Measurements from ENCODE around the gene FAM234A. TPM values are rescaled to one million over a fixed set of nuclear protein-coding genes. Genes with fewer than 3 reads are reported as not detected.

The FAM234A gene
- total RNA-seq, 1 donor from 2014 or later: 11.3 TPM

- no peak for FAIRE-seq
- TF ChIP-seq CTCF (IDR thresholded peaks at IDR 0.05; ENCODE audit: insufficient read depth, low read length, severe bottlenecking): no peak
Observed at GRCh38 chr16:189604-190186, 44.9 kb upstream of the FAM234A start.

GRCh38 chr16:191831-192230, 42.8 kb upstream of the FAM234A start:
- Histone ChIP-seq H3K27me3 (ENCODE audit: control insufficient read depth, insufficient read depth, low read length) (no peaks in the 10 kb centered on the region), H3K36me3 (ENCODE audit: control insufficient read depth, insufficient read depth, low read length) (peaks cover 31% of the 10 kb centered on the region), H3K4me3 (ENCODE audit: low read depth, low read length) (no peak overlapping the region)
- no peak for TF ChIP-seq CTCF (IDR thresholded peaks at IDR 0.05; ENCODE audit: insufficient read depth, low read length, severe bottlenecking)
- no peak for FAIRE-seq
- no peak for DNase-seq (ENCODE audit: low read depth)

More at GRCh38 chr16:189604-190186, 44.9 kb upstream of the FAM234A start:
- no peak overlapping the region for H3K4me3 ChIP-seq (ENCODE audit: low read depth, low read length)
- no peaks in the 10 kb centered on the region for H3K27me3 ChIP-seq (ENCODE audit: control insufficient read depth, insufficient read depth, low read length)
- H3K36me3 ChIP-seq (ENCODE audit: control insufficient read depth, insufficient read depth, low read length): peaks cover 31% of the 10 kb centered on the region
- DNase-seq (ENCODE audit: low read depth): no peak

GRCh38 chr16:192686-193085, 41.9 kb upstream of the FAM234A start:
- FAIRE-seq: no peak
- TF ChIP-seq CTCF (IDR thresholded peaks at IDR 0.05; ENCODE audit: insufficient read depth, low read length, severe bottlenecking): no peak

GRCh38 chr16:193441-193840, 41.2 kb upstream of the FAM234A start:
- DNase-seq (ENCODE audit: low read depth): no peak
- no peaks in the 10 kb centered on the region for H3K27me3 ChIP-seq (ENCODE audit: control insufficient read depth, insufficient read depth, low read length)
- peaks cover 36% of the 10 kb centered on the region for H3K36me3 ChIP-seq (ENCODE audit: control insufficient read depth, insufficient read depth, low read length)
- H3K4me3 ChIP-seq (ENCODE audit: low read depth, low read length): no peak overlapping the region
- TF ChIP-seq CTCF (IDR thresholded peaks at IDR 0.05; ENCODE audit: insufficient read depth, low read length, severe bottlenecking): no peak
- FAIRE-seq: no peak

More at GRCh38 chr16:192686-193085, 41.9 kb upstream of the FAM234A start:
- DNase-seq (ENCODE audit: low read depth): no peak
- Histone ChIP-seq H3K36me3 (ENCODE audit: control insufficient read depth, insufficient read depth, low read length) (peaks cover 33% of the 10 kb centered on the region), H3K27me3 (ENCODE audit: control insufficient read depth, insufficient read depth, low read length) (no peaks in the 10 kb centered on the region), H3K4me3 (ENCODE audit: low read depth, low read length) (no peak overlapping the region)

GRCh38 chr16:194516-194915, 40.1 kb upstream of the FAM234A start:
- Histone ChIP-seq H3K36me3 (ENCODE audit: control insufficient read depth, insufficient read depth, low read length) (peaks cover 34% of the 10 kb centered on the region), H3K4me3 (ENCODE audit: low read depth, low read length) (no peak overlapping the region), H3K27me3 (ENCODE audit: control insufficient read depth, insufficient read depth, low read length) (no peaks in the 10 kb centered on the region)
- no peak for TF ChIP-seq CTCF (IDR thresholded peaks at IDR 0.05; ENCODE audit: insufficient read depth, low read length, severe bottlenecking)
- no peak for DNase-seq (ENCODE audit: low read depth)
- no peak for FAIRE-seq

- peak; percentile 53 for DNase-seq (ENCODE audit: low read depth)
- no peak for FAIRE-seq
Observed at GRCh38 chr16:200388-200787, 34.2 kb upstream of the FAM234A start.

More at GRCh38 chr16:200388-200787, 34.2 kb upstream of the FAM234A start:
- H3K4me3 ChIP-seq (ENCODE audit: low read depth, low read length): no peak overlapping the region
- H3K27me3 ChIP-seq (ENCODE audit: control insufficient read depth, insufficient read depth, low read length): no peaks in the 10 kb centered on the region
- no peak for TF ChIP-seq CTCF (IDR thresholded peaks at IDR 0.05; ENCODE audit: insufficient read depth, low read length, severe bottlenecking)
- H3K36me3 ChIP-seq (ENCODE audit: control insufficient read depth, insufficient read depth, low read length): peaks cover 21% of the 10 kb centered on the region
